Right lobe of liver (tissue), 6 donors: ENCODE results near the gene CLTB. TPM values are rescaled to one million over a fixed set of nuclear protein-coding genes. Genes with fewer than 3 reads are reported as not detected.

Experiments
- ATAC-seq, 4 donors: fragments of 200-7000 bp; cut with Tn5 transposase; one replicate each; pipeline ENCODE4 v1.9.1; 2020; ENCODE audit warnings: mild to moderate bottlenecking in 4 of 4, moderate library complexity in 4 of 4
- DNase-seq, 3 donors: peaks; one replicate each; pipeline ENCODE4 v3.0.0-alpha.2; 2020
- H3K27ac ChIP-seq, 3 donors: fragments of 200-600 bp; one replicate each; pipeline ENCODE4 v1.8.0; 2022
- H3K27me3 ChIP-seq, 2 donors: fragments of 200-600 bp; one replicate each; pipeline ENCODE4 v1.8.0; 2022
- H3K36me3 ChIP-seq, 4 donors: fragments of 200-600 bp; sonication (generic) in 1 of 4; one replicate each; pipeline versions ENCODE4 v1.5.1 to v1.8.0; 2017 to 2022; ENCODE audit warnings: control low read depth in 1 of 4
- H3K4me1 ChIP-seq, 4 donors: fragments of 200-600 bp; sonication (generic) in 1 of 4; one replicate each; pipeline versions ENCODE4 v1.5.1 to v1.8.0; 2017 to 2022; ENCODE audit warnings: control low read depth in 1 of 4
- H3K4me3 ChIP-seq, 3 donors: fragments of 200-600 bp; one replicate each; pipeline ENCODE4 v1.8.0; 2022
- H3K9me3 ChIP-seq, 4 donors: fragments of 200-600 bp; sonication (generic) in 1 of 4; one replicate each; pipeline versions ENCODE4 v1.5.1 to v1.8.0; 2017 to 2022; ENCODE audit warnings: control low read depth in 1 of 4
- CTCF ChIP-seq, 4 donors: fragments of 200-600 bp in 3 of 4; fragments of 450-650 bp in 1 of 4; IDR thresholded peaks; one replicate each; pipeline versions ENCODE4 v1.5.1 to v1.8.0; 2016 to 2022; ENCODE audit warnings: antibody characterized with exemption in 4 of 4, mild to moderate bottlenecking in 2 of 4
- POLR2A ChIP-seq: fragments of 450-650 bp; IDR thresholded peaks from one replicate; pipeline ENCODE4 v1.6.1; 2017; ENCODE audit warnings: antibody characterized with exemption, mild to moderate bottlenecking
- WGBS: methylation state at CpG from one replicate; pipeline ENCODE4 v1.1.6; 2018; ENCODE audit warnings: low coverage, low lambda C conversion rate; ENCODE audit not compliant: insufficient coverage; ENCODE audit errors: missing lambda C conversion rate; 5-methylcytosine and 5-hydroxymethylcytosine counted together
- intact Hi-C, 2 donors: fragments of 100-400 bp; cut with DNase I; formaldehyde crosslinking; loops; one replicate each; pipeline versions ENCODE4 v1.11.2 to v1.14.1; 2022
- total RNA-seq, 6 experiments: library from RNA; depleted of rRNA in 2 of 6; stranded (reverse); fragments of >200 nt in 2 of 6; fragmentation: NEBNext Ultra II Directional in 3 of 6; extraction: Animal tissue kit (Norgen Biotek cat#: 25700) in 3 of 6; gene quantifications; one replicate each; pipeline versions ENCODE4 v1.1.0 to v1.2.4, GENCODE V29; 2016 to 2023
- donor health status: DM: no; HTN: yes; CAD: no.
- donor health status: DM: no; HTN: no; CAD: no.
- donor health status: DM: no; HTN: no; CAD: no.
- donor health status: DM: no; HTN: yes; CAD: no.
- donor health status: DM: no; HTN: yes; CAD: no.

CLTB gene
- total RNA-seq, 6 experiments from 2014 or later = 28.6 to 73.0 (median 31.3) TPM

- H3K36me3 ChIP-seq = peaks cover 0 to 30% (median 14%) of the 10 kb centered on the region in 4 donors
- intact Hi-C loops = no loop called here
Measured at GRCh38 chr5:176386491-176386890, 29.8 kb downstream of the CLTB start.

GRCh38 chr5:176384991-176385390 lies 31.3 kb downstream of the CLTB start:
- no peaks in the 10 kb centered on the region for H3K9me3 ChIP-seq
- TF ChIP-seq CTCF (IDR thresholded peaks at IDR 0.05) = no peak
- no peak for TF ChIP-seq POLR2A
- ATAC-seq (no peak), DNase-seq (no peak)
- no peaks in the 10 kb centered on the region for H3K27me3 ChIP-seq
- H3K27ac ChIP-seq = no peak overlapping the region
- peaks cover 0 to 26% (median 6%) of the 10 kb centered on the region in 4 donors for H3K4me1 ChIP-seq
- no peak overlapping the region for H3K4me3 ChIP-seq
- intact Hi-C loops = no loop called here
- 88% methylated on average over 12 of the region's 12 CpGs for WGBS
- H3K36me3 ChIP-seq = peaks cover 0 to 30% (median 14%) of the 10 kb centered on the region in 4 donors

More at GRCh38 chr5:176386491-176386890, 29.8 kb downstream of the CLTB start:
- peaks cover 0 to 27% (median 6%) of the 10 kb centered on the region in 4 donors for H3K4me1 ChIP-seq
- 60% methylated on average over 1 of the region's 1 CpG for WGBS
- ATAC-seq (no peak), DNase-seq (no peak)
- H3K4me3 ChIP-seq = no peak overlapping the region
- H3K27ac ChIP-seq = no peak overlapping the region
- H3K9me3 ChIP-seq = no peaks in the 10 kb centered on the region
- TF ChIP-seq POLR2A = no peak
- H3K27me3 ChIP-seq = no peaks in the 10 kb centered on the region

- Histone ChIP-seq H3K4me1 (peaks cover 0 to 21% (median 6%) of the 10 kb centered on the region in 4 donors), H3K4me3 (no peak overlapping the region), H3K27ac (no peak overlapping the region), H3K36me3 (peaks cover 0 to 30% (median 14%) of the 10 kb centered on the region in 4 donors), H3K27me3 (no peaks in the 10 kb centered on the region), H3K9me3 (no peaks in the 10 kb centered on the region)
- DNase-seq = no peak
- ATAC-seq = no peak
- TF ChIP-seq POLR2A (no peak), CTCF (IDR thresholded peaks at IDR 0.05) (no peak)
- intact Hi-C loops = no loop called here
- WGBS = 86% methylated on average over 2 of the region's 8 CpGs
Measured at GRCh38 chr5:176384366-176384930, 31.9 kb downstream of the CLTB start.

GRCh38 chr5:176383961-176384360 lies 32.4 kb downstream of the CLTB start:
- H3K4me3 ChIP-seq = no peak overlapping the region
- TF ChIP-seq POLR2A (no peak), CTCF (IDR thresholded peaks at IDR 0.05) (no peak)
- H3K27me3 ChIP-seq = no peaks in the 10 kb centered on the region
- peaks cover 0 to 21% (median 6%) of the 10 kb centered on the region in 4 donors for H3K4me1 ChIP-seq
- intact Hi-C loops = no loop called here
- WGBS = 69% methylated on average over 6 of the region's 9 CpGs
- no peaks in the 10 kb centered on the region for H3K9me3 ChIP-seq
- DNase-seq = no peak
- no peak overlapping the region for H3K27ac ChIP-seq
- ATAC-seq = no peak
- peaks cover 0 to 30% (median 14%) of the 10 kb centered on the region in 4 donors for H3K36me3 ChIP-seq

- peaks cover 0 to 30% (median 14%) of the 10 kb centered on the region in 4 donors for H3K36me3 ChIP-seq
- 87% methylated on average over 7 of the region's 15 CpGs for WGBS
- peaks cover 0 to 21% (median 6%) of the 10 kb centered on the region in 4 donors for H3K4me1 ChIP-seq
- intact Hi-C loops = no loop called here
- DNase-seq = no peak
- H3K9me3 ChIP-seq = no peaks in the 10 kb centered on the region
- no peak overlapping the region for H3K4me3 ChIP-seq
- no peak for TF ChIP-seq POLR2A
- no peak for TF ChIP-seq CTCF (IDR thresholded peaks at IDR 0.05)
- no peak overlapping the region for H3K27ac ChIP-seq
- ATAC-seq = no peak
- no peaks in the 10 kb centered on the region for H3K27me3 ChIP-seq
Measured at GRCh38 chr5:176383248-176383905, 33.0 kb downstream of the CLTB start.
